GM21717 (cell line): ENCODE measurements around the gene PTPRN2.

ENCODE experiments used
- ATAC-seq: cut with Tn5 transposase; IDR thresholded peaks from one replicate; pipeline ENCODE4 v1.9.1; 2021; ENCODE audit warnings: mild to moderate bottlenecking, moderate library complexity; ENCODE audit not compliant: unreplicated experiment

Gene PTPRN2

GRCh38 chr7:157840174-157840913, 747.3 kb downstream of the PTPRN2 start:
- ATAC-seq: no peak

DNA sequence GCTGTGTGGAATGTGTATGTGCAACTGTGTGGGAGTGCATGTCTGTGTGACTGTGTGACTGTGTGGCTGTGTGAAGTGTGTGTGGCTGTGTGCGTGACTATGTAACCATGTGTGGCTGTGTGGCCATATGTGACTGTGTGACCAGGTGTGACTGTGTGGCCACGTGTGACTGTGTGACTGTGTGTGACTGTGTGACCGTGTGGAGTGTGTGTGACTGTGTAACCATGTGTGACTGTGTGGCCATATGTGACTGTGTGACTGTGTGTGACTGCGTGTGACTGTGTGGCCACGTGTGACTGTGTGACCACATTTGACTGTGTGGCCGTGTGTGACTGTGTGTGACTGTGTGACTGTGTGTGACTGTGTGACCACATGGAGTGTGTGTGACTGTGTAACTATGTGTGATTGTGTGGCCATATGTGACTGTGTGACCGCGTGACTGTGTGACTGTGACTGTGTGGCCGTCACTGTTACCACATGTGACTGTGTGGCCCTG, 747.9 kb downstream of the PTPRN2 start:
- no peak for ATAC-seq

- ATAC-seq: no peak
Measured at GRCh38 chr7:157839226-157839625, 748.4 kb downstream of the PTPRN2 start.

DNA sequence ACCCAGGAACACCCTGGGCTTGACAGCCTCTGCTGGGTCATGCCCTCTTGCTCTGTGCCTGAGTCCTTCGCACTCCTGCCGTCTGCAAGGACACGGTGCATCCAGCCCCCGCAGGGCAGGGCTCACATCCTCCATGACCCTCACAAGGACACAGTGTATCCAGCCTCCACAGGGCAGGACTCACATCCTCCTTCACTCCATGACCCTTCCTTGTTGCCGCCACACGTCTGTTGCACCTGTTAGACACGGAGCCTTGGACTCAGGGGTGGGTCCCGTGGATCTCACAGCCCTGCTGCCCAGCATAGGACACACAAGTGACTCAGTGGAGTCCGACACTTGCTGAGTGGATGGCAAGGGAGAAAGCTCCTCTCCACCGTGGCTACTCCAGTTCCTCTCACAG, 750.1 kb downstream of the PTPRN2 start:
- ATAC-seq: no peak

- no peak for ATAC-seq
Measured at GRCh38 chr7:157837047-157837446, 750.6 kb downstream of the PTPRN2 start.

GRCh38 chr7:157834501-157835163, 753.0 kb downstream of the PTPRN2 start:
- no peak for ATAC-seq

GRCh38 chr7:157832866-157833607, 754.6 kb downstream of the PTPRN2 start:
- ATAC-seq: no peak

DNA sequence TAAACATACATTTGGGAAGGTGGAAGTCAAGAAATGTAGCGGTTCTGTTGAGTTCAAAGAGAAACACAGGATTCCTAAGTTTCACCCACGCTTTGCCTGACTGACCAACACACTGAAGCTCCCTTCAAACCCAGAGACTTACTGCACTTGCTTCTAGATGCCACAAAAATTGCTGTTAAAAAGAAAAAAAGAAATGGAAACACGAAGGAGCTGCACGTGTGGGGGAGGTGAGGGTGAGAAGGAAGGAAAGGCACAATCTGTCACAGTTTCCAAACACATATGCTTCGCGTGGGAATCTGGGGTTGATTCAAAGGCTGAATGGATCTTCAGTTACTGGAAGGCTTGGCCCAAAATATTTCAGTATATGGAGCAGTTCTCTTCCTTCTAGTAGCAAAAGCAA, 755.2 kb downstream of the PTPRN2 start:
- ATAC-seq: no peak

DNA sequence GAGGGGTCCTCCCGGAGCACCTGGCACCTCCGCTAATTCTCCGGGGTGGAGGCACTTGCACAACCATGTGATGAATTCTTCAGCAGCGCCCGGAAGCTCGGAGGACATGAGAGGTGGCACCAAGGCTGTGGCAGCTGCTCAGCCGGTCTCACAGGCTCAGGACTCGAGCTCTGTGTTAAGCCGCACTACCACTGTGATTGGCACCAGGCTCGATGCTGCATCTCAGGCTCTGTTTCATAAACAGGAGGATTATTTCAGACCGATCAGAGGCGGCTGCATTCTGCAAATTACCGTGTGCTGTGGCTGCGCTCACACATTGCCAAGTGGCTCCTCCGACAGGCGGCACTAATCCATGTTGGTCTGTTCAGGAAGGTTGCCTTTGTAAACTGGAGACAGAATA, 755.6 kb downstream of the PTPRN2 start:
- ATAC-seq: no peak

GRCh38 chr7:157831143-157831905, 756.3 kb downstream of the PTPRN2 start:
- ATAC-seq: no peak

DNA sequence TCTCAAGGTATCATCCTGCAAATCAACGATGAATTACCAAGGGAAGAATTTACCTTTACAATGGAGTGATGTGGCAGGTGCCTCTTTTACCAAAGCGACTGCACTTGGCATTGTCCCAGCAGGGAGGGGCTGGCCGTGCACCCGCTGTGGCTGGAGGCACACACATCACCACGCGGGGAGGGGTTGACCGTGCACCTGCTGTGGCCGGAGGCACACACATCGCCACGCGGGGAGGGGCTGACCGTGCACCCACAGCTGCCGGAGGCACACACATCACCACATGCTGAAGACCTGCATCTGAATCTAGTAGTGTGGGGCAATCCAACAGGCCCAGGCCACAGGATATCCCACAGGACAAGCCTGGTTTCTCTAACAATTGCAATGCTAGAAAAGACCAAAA, 757.3 kb downstream of the PTPRN2 start:
- no peak for ATAC-seq

DNA sequence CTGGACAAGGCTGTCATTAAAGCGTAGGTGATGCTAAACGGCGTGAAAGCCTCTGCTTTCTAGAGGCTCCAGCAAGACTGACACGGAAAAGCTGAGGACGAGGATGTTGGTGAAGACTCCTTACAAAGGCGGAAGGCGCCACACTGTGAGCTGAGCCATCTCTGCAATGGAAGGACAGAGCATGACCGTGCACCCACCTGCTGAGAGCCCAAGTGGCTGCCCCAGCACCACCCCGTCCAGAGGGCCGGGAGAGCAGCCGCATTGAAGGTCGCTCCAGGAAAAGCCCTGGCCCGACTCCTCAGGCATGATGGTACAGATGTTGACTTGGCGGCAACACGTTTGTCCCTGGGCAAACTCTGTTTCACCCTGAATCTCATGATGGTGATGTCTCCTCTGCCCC, 758.1 kb downstream of the PTPRN2 start:
- no peak for ATAC-seq

DNA sequence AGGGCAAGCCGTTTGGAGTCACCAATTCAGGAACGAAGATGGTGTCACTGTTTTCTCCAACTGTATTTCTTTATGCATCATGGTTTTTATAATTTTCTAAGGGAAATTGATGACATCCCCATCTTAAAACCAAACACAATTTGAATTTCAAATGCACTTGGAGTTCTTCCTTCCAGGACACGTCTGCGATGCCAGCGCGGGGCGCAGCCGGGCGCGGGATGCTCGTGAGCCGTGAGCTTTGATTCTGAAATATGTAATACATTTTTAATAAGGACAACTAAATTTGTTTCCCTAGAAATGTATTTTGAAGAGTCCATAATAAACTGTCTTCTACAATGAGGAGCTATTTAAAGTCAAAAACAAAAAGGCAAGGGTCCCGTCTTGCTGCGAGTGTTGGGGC, 758.7 kb downstream of the PTPRN2 start:
- no peak for ATAC-seq

DNA sequence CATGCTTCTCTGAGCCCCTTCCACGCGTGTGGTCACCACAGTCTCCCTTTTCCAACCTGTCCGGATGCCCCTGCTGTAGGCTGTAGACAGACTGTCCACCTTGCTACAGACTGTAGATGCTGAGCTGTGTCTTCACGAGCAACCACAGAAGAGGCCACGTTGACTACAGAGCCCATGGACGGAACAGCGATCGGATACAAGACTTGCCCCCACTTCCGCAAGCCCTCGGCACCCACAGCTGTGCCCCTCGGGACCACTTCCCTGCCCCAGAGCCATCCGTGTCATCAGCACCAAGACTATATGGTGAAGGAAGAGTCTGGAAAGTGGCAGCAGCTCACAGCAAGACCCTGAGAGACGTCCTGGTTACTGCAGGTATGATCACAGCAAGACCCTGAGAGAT, 759.4 kb downstream of the PTPRN2 start:
- no peak for ATAC-seq

DNA sequence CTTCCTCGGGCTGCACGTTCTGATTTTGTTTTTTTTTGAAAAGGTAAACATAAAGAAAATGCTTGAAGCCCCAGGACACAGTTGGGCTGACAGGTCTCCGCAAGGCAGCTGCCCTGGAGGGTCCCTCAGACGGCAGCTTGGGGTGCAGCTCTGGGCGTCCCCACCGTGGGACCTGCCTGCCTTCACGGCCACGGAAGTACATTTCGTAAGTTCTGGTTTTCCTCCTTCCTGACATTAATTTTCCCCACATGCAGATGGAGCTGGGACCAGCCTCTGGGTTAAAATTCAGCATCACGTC, 759.8 kb downstream of the PTPRN2 start:
- no peak for ATAC-seq

DNA sequence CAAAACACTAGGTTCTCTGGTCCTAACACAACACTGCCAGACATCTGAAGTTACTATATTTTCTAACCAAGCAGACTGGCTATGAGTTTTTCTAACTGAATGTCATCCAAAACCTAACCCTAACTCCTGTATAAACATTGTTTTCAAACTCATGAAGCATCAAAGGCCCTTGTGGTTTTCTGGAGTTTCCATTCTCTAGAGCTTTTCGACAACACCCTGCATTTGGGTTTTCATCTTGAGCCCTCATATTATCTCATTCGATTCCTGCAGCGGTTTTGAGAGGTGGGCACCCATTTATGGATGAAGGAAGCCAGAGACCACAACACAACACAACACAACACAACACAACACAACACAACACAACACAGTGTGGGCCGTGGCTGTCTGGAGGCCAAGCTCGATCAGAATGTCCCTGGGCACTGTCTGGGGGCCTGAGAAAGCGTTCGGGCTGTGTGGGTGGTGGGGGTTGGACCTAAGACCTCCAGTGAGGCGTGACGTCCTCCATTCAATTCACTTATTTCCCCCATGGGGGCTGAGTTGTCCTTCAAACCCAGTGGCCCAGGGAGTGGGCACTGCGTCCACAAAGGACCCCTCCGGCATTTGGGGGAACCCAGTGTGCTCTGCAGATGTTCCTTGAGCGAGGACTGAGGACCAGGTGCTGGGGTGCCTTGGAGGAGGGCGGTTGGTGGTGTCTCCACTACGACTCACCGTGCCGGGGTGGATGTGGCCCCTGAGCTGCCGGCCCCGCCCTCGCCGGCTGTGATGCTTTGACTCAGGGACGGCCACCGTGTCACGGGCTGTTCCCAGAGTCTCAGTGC, 760.4 kb downstream of the PTPRN2 start:
- ATAC-seq: no peak

GRCh38 chr7:157826566-157826965, 761.1 kb downstream of the PTPRN2 start:
- ATAC-seq: no peak

- no peak for ATAC-seq
Measured at GRCh38 chr7:157825325-157825724, 762.3 kb downstream of the PTPRN2 start.

DNA sequence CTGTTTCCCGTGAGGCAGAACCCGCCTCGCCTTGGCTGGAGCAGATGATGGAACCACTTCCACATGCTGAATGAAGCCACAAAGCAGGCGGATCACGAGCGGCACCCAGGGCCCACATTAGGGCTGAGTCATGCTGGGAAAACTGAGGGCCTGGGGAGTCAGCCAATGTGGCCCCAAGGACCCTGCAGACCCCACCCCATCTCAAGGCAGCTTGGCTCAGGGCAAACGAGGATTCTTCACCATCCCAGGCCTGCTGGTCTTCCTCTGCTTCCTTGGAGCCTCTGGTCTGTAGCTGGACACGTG, 762.9 kb downstream of the PTPRN2 start:
- no peak for ATAC-seq

DNA sequence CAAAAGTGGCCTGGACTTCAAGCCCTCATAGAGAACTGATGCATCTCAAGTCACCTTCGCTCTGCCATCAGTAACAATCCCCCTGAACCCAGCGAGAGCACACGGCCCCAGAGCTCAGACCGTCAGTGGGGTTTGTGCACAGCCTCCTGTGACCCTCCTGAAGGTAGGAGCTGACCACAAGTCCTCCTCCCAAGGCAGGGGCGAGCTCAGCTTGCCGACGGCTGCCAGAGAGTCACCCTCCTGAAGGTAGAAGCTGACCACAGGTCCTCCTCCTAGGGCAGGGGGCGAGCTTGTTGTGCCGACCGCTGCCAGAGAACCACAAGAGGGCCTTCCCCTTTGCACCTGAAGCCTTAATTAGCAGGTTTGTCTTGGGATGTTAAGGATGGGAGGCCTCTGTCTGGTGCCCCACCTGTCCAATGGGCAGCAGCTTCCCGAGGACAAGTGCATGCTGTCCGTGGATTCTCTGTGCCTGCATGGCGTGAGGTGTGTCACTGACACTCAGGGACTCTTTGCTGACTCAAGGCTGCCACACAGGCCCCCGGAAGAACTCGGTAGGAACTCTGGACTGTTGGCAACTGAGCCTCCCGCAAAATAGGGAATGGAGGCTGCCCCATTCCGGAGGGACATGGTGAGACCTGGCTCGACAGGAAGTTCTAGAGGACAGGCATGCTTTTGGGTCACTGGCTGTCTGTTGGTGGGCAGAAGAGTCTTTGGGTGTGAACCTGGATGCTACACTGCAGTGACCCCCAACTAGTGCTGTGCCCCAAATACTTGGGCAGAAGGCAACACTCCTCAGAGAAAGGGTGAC, 763.4 kb downstream of the PTPRN2 start:
- no peak for ATAC-seq
